SK-N-SH (cell line): Measurements from ENCODE around the gene MYMX. TPM values are rescaled to one million over a fixed set of nuclear protein-coding genes. Genes with fewer than 3 reads are reported as not detected.

Experiments used
- CTCF ChIA-PET: fragments of 300-600, 350-600 bp; formaldehyde crosslinking; extraction: SDS; loops from one replicate; lab custom pipeline; 2021; lab: Yijun Ruan, JAX
- POLR2A ChIA-PET: fragments of 350-600 bp; sonication (Branson Sonifier 250); formaldehyde crosslinking; extraction: SDS; loops from one replicate; lab custom pipeline; 2020; ENCODE audit warnings: antibody characterized with exemption, inconsistent platforms; lab: Yijun Ruan, JAX
- DNase-seq: peaks from one replicate; pipeline ENCODE4 v3.0.0; 2012
- H2AFZ ChIP-seq: fragments of 200-600 bp; sonication (generic); 2 replicates; pipeline ENCODE4 v1.8.1; 2016; ENCODE audit warnings: antibody characterized with exemption, mild to moderate bottlenecking, low read depth
- H3F3A ChIP-seq: fragments of 200-600 bp; sonication (generic); replicated peaks from 2 replicates; pipeline ENCODE3; 2016; ENCODE audit warnings: antibody characterized with exemption, mild to moderate bottlenecking; ENCODE audit not compliant: insufficient read depth
- H3K27ac ChIP-seq, 2 experiments: fragments of 200-500 bp in 1 of 2; fragments of 200-600 bp in 1 of 2; sonication (Bioruptor generic) in 1 of 2; sonication (generic), shearing (Covaris generic) in 1 of 2; 2 replicates each; pipeline versions ENCODE4 v1.5.1 to v1.6.1; 2014 to 2016; ENCODE audit warnings: low read depth in 2 of 2, inconsistent platforms in 1 of 2, low read length in 1 of 2, mild to moderate bottlenecking in 1 of 2, mixed read lengths in 1 of 2
- H3K27me3 ChIP-seq: fragments of 200-600 bp; sonication (generic), shearing (Covaris generic); 2 replicates; pipeline ENCODE4 v1.6.1; 2016; ENCODE audit warnings: mixed run types; ENCODE audit not compliant: insufficient read depth
- H3K36me3 ChIP-seq, 2 experiments: fragments of 200-500 bp in 1 of 2; fragments of 200-600 bp in 1 of 2; sonication (Bioruptor generic) in 1 of 2; sonication (generic) in 1 of 2; replicated peaks in 1 of 2; 2 replicates each; pipeline versions ENCODE3 to v1.5.1; 2014 to 2016; ENCODE audit warnings: low read length in 1 of 2, mild to moderate bottlenecking in 1 of 2; ENCODE audit not compliant: insufficient read depth in 2 of 2, control insufficient read depth in 1 of 2
- H3K4me1 ChIP-seq, 2 experiments: fragments of 200-500 bp in 1 of 2; fragments of 200-600 bp in 1 of 2; sonication (Bioruptor generic) in 1 of 2; sonication (generic), shearing (Covaris generic) in 1 of 2; 2 replicates each; pipeline versions ENCODE4 v1.5.1 to v1.6.1; 2014 to 2016; ENCODE audit warnings: low read depth in 1 of 2, low read length in 1 of 2, mixed run types in 1 of 2; ENCODE audit not compliant: insufficient read depth in 2 of 2, control insufficient read depth in 1 of 2
- H3K4me2 ChIP-seq: fragments of 200-600 bp; sonication (generic), shearing (Covaris generic); 2 replicates; pipeline ENCODE4 v1.6.1; 2017; ENCODE audit warnings: mixed run types
- H3K4me3 ChIP-seq, 2 experiments: fragments of 200-500 bp in 1 of 2; fragments of 200-600 bp in 1 of 2; sonication (Bioruptor generic) in 1 of 2; sonication (generic), shearing (Covaris generic) in 1 of 2; 2 replicates each; pipeline versions ENCODE4 v1.5.1 to v1.8.1; 2014 to 2016; ENCODE audit warnings: low read depth in 2 of 2, inconsistent platforms in 1 of 2, low read length in 1 of 2, mild to moderate bottlenecking in 1 of 2, mixed read lengths in 1 of 2, moderate library complexity in 1 of 2
- H3K79me2 ChIP-seq: fragments of 200-600 bp; sonication (generic); 2 replicates; pipeline ENCODE4 v1.8.1; 2017; ENCODE audit warnings: mild to moderate bottlenecking; ENCODE audit not compliant: insufficient read depth
- H3K9ac ChIP-seq: fragments of 200-600 bp; sonication (generic); 2 replicates; pipeline ENCODE4 v1.6.1; 2017; ENCODE audit warnings: mixed run types
- H3K9me2 ChIP-seq: fragments of 200-600 bp; sonication (generic); 2 replicates; pipeline ENCODE4 v1.6.1; 2017; ENCODE audit warnings: mixed run types
- H3K9me3 ChIP-seq: fragments of 200-600 bp; sonication (generic); 2 replicates; pipeline ENCODE4 v1.6.1; 2017; ENCODE audit warnings: mixed run types, mild to moderate bottlenecking, moderate library complexity
- H4K20me1 ChIP-seq: fragments of 200-600 bp; sonication (generic); 2 replicates; pipeline ENCODE4 v1.6.1; 2017; ENCODE audit warnings: mild to moderate bottlenecking, mixed run types; ENCODE audit not compliant: insufficient read depth
- ELF1 ChIP-seq: IDR thresholded peaks from 2 replicates; pipeline ENCODE4 v1.4.0; 2012
- EP300 ChIP-seq, 2 experiments: IDR thresholded peaks; 2 replicates each; pipeline versions ENCODE4 v1.4.0 to v1.6.1; 2012; ENCODE audit warnings: borderline replicate concordance in 1 of 2, low read depth in 1 of 2, low read length in 1 of 2
- GABPA ChIP-seq: IDR thresholded peaks from 2 replicates; pipeline ENCODE4 v1.4.0; 2012; ENCODE audit warnings: low read depth, mild to moderate bottlenecking
- IRF3 ChIP-seq: fragments of 150-350 bp; IDR thresholded peaks from 2 replicates; pipeline ENCODE4 v1.6.1; 2016; ENCODE audit warnings: mild to moderate bottlenecking, low read depth, low read length
- MAX ChIP-seq: IDR thresholded peaks from 2 replicates; pipeline ENCODE4 v1.4.0; 2012; ENCODE audit warnings: low read depth
- NFIC ChIP-seq: IDR thresholded peaks from 2 replicates; pipeline ENCODE4 v1.4.0; 2012; ENCODE audit warnings: borderline replicate concordance
- NRF1 ChIP-seq: IDR thresholded peaks from 2 replicates; pipeline ENCODE4 v1.6.1; 2012; ENCODE audit warnings: low read depth, mild to moderate bottlenecking, low read length
- RAD21 ChIP-seq: IDR thresholded peaks from 2 replicates; pipeline ENCODE4 v1.6.1; 2012; ENCODE audit warnings: mild to moderate bottlenecking, low read length
- RCOR1 ChIP-seq: fragments of 150-350 bp; IDR thresholded peaks from 2 replicates; pipeline ENCODE4 v1.6.1; 2017; ENCODE audit warnings: antibody characterized with exemption, low read length
- REST ChIP-seq: IDR thresholded peaks from 2 replicates; pipeline ENCODE4 v1.6.1; 2012; ENCODE audit warnings: mild to moderate bottlenecking, low read depth, low read length, moderate library complexity
- RXRA ChIP-seq: IDR thresholded peaks from 2 replicates; pipeline ENCODE4 v1.4.0; 2012; ENCODE audit warnings: low read depth, mild to moderate bottlenecking, borderline replicate concordance
- TAF1 ChIP-seq: IDR thresholded peaks from 2 replicates; pipeline ENCODE4 v1.6.1; 2012; ENCODE audit warnings: low read depth, mild to moderate bottlenecking, low read length, moderate library complexity, borderline replicate concordance
- TCF12 ChIP-seq: IDR thresholded peaks from 2 replicates; pipeline ENCODE4 v1.4.0; 2012
- WGBS: methylation state at CpG from one replicate; pipeline ENCODE4 v1.1.6; 2017; ENCODE audit warnings: low lambda C conversion rate; 5-methylcytosine and 5-hydroxymethylcytosine counted together
- polyA plus RNA-seq, 3 experiments: library from polyadenylated mRNA; depleted of rRNA; stranded (reverse); fragments of >200 nt; gene quantifications; 2 replicates each; pipeline ENCODE4 v1.2.3, GENCODE V29; 2012
- TF ChIP-seq, protein P1 (sequence below): IDR thresholded peaks from 2 replicates; pipeline ENCODE4 v1.4.0; 2012; ENCODE audit warnings: low read depth, borderline replicate concordance
- TF ChIP-seq, protein P2 (sequence below): IDR thresholded peaks from 2 replicates; pipeline ENCODE4 v1.4.0; 2012; ENCODE audit warnings: low read depth, borderline replicate concordance

The MYMX gene
- polyA plus RNA-seq, 1 of the 3 experiments (the other 2 are of a cell fraction): not detected

GRCh38 chr6:44190715-44191114 is 26.0 kb upstream of the MYMX start:
- H3K9ac ChIP-seq: no peak overlapping the region
- no peaks in the 10 kb centered on the region for H4K20me1 ChIP-seq
- H3K79me2 ChIP-seq: no peaks in the 10 kb centered on the region
- no peak for DNase-seq
- H3K9me3 ChIP-seq: no peaks in the 10 kb centered on the region
- H3K36me3 ChIP-seq: no peaks in the 10 kb centered on the region
- H3K4me3 ChIP-seq: no peak overlapping the region
- H3K4me1 ChIP-seq: no peaks in the 10 kb centered on the region; a peak in 1 of 4 replicates
- no peak overlapping the region for H3K27ac ChIP-seq
- TF ChIP-seq TAF1 (no peak), MAX (no peak), RXRA (no peak), GABPA (no peak), REST (no peak), RAD21 (no peak), IRF3 (no peak), NRF1 (no peak), TCF12 (no peak), NFIC (no peak), EP300 (IDR thresholded peaks at IDR 0.05; ENCODE audit: borderline replicate concordance in 1 of 2, low read depth in 1 of 2, low read length in 1 of 2) (no peak), RCOR1 (no peak), ELF1 (no peak)
- TF ChIP-seq, protein P1, sequence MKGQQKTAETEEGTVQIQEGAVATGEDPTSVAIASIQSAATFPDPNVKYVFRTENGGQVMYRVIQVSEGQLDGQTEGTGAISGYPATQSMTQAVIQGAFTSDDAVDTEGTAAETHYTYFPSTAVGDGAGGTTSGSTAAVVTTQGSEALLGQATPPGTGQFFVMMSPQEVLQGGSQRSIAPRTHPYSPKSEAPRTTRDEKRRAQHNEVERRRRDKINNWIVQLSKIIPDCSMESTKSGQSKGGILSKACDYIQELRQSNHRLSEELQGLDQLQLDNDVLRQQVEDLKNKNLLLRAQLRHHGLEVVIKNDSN: no peak
- TF ChIP-seq, protein P2, sequence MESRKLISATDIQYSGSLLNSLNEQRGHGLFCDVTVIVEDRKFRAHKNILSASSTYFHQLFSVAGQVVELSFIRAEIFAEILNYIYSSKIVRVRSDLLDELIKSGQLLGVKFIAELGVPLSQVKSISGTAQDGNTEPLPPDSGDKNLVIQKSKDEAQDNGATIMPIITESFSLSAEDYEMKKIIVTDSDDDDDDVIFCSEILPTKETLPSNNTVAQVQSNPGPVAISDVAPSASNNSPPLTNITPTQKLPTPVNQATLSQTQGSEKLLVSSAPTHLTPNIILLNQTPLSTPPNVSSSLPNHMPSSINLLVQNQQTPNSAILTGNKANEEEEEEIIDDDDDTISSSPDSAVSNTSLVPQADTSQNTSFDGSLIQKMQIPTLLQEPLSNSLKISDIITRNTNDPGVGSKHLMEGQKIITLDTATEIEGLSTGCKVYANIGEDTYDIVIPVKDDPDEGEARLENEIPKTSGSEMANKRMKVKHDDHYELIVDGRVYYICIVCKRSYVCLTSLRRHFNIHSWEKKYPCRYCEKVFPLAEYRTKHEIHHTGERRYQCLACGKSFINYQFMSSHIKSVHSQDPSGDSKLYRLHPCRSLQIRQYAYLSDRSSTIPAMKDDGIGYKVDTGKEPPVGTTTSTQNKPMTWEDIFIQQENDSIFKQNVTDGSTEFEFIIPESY: no peak
- TF ChIP-seq, all 33 proteins: peak for 0
- Histone ChIP-seq H3K27me3 (no peaks in the 10 kb centered on the region; the same call in 1 of the 2 replicates), H3F3A (no peaks in the 10 kb centered on the region), H2AFZ (no peak overlapping the region), H3K9me2 (no peaks in the 10 kb centered on the region), H3K4me2 (no peak overlapping the region)
- ChIA-PET POLR2A (interaction anchor here (0.9 kb wide), 1 partner anchor 9 kb away, joined by 6 read pairs; no protein-coding TSS in a partner anchor), CTCF (interaction anchor here (0.9 to 5.8 kb wide), 2 partner anchors 18 to 43 kb away, joined by 3 to 31 read pairs; no protein-coding TSS in a partner anchor)
- 37% methylated on average over 2 of the region's 2 CpGs for WGBS
